K562 (cell line): Measurements from ENCODE around the gene MED14. TPM values are rescaled to one million over a fixed set of nuclear protein-coding genes. Genes with fewer than 3 reads are reported as not detected.
"Not testable (repeated sequence)": the region's sequence is repeated elsewhere in the genome, so short reads cannot be mapped to it uniquely, and the experiment has no call there.

Experiments used
- ATAC-seq: fragments of 200-7000 bp; cut with Tn5 transposase; 3 replicates; pipeline ENCODE4 v1.9.1; 2020; ENCODE audit warnings: moderate library complexity
- BruUV-seq: library from RNA; stranded (reverse); fragments of 400-500 nt; replicated peaks from 2 replicates; lab custom pipeline; 2021; lab: Mats Ljungman, UMichigan
- CTCF ChIA-PET: fragments of 300-600 bp; formaldehyde crosslinking; extraction: SDS; loops from one replicate; lab custom pipeline; 2021; ENCODE audit warnings: low intra/inter-chr PET ratio; lab: Yijun Ruan, JAX
- POLR2A ChIA-PET: fragments of 300-600, 350-650 bp; sonication (Branson Sonifier 250); formaldehyde crosslinking; extraction: SDS; loops from one replicate; lab custom pipeline; 2021; ENCODE audit warnings: antibody characterized with exemption, inconsistent platforms; lab: Yijun Ruan, JAX
- DNase-seq, 4 experiments: peaks; one replicate each; pipeline versions ENCODE4 v3.0.0 to v3.0.0-alpha.2; 2011 to 2018; ENCODE audit warnings: low spot score in 3 of 4, mixed read lengths in 3 of 4; ENCODE audit errors: extremely low read depth in 1 of 4
- FAIRE-seq: peaks from 2 replicates; lab custom pipeline; 2011; peaks lifted over from hg19 to GRCh38; lab: Jason Lieb, UNC
- H2AFZ ChIP-seq: 2 replicates; pipeline ENCODE4 v1.6.0; 2011; ENCODE audit warnings: low read depth, low read length, control low read depth, inconsistent platforms
- H3K27ac ChIP-seq: fragments of 200-600 bp; 3 replicates; pipeline ENCODE4 v1.8.0; 2011; ENCODE audit warnings: low read depth, mild to moderate bottlenecking, control low read depth, inconsistent platforms, low read length, moderate library complexity, mixed read lengths; ENCODE audit errors: extremely low read depth
- H3K27me3 ChIP-seq, 2 experiments: fragments of 300-600 bp in 1 of 2; 2 replicates in 1 of 2; 3 replicates in 1 of 2; pipeline versions ENCODE4 v1.6.0 to v1.8.0; 2011; ENCODE audit warnings: inconsistent platforms in 2 of 2, low read length in 2 of 2, mild to moderate bottlenecking in 1 of 2, mixed read lengths in 1 of 2, moderate library complexity in 1 of 2; ENCODE audit not compliant: control insufficient read depth in 2 of 2, insufficient read depth in 2 of 2
- H3K36me3 ChIP-seq: fragments of 300-600 bp; 3 replicates; pipeline ENCODE4 v1.8.0; 2011; ENCODE audit warnings: mild to moderate bottlenecking, low read length, inconsistent platforms; ENCODE audit not compliant: control insufficient read depth, insufficient read depth
- H3K4me1 ChIP-seq, 2 experiments: fragments of 200-600 bp in 1 of 2; replicated peaks in 1 of 2; 2 replicates in 1 of 2; 3 replicates in 1 of 2; pipeline versions ENCODE4 v1.5.1 to v1.8.0; 2011; ENCODE audit warnings: inconsistent platforms in 2 of 2, low read length in 2 of 2, mild to moderate bottlenecking in 1 of 2, mixed read lengths in 1 of 2, moderate library complexity in 1 of 2; ENCODE audit not compliant: control insufficient read depth in 2 of 2, insufficient read depth in 2 of 2
- H3K4me2 ChIP-seq: 2 replicates; pipeline ENCODE4 v1.6.1; 2011; ENCODE audit warnings: low read length, control low read depth, inconsistent platforms, mixed read lengths; ENCODE audit not compliant: insufficient read depth
- H3K4me3 ChIP-seq: fragments of 200-600 bp; sonication (generic), shearing (Covaris generic); 2 replicates; pipeline ENCODE4 v1.5.1; 2016; ENCODE audit warnings: control low read depth, inconsistent platforms
- H3K79me2 ChIP-seq: fragments of 200-600 bp; 3 replicates; pipeline ENCODE4 v1.8.0; 2011; ENCODE audit warnings: low read length, inconsistent platforms; ENCODE audit not compliant: control insufficient read depth, insufficient read depth
- H3K9ac ChIP-seq, 2 experiments: 2 replicates each; pipeline versions ENCODE4 v1.6.0 to v1.6.1; 2011; ENCODE audit warnings: low read depth in 2 of 2, low read length in 2 of 2, control low read depth in 1 of 2, inconsistent platforms in 1 of 2, mild to moderate bottlenecking in 1 of 2, mixed read lengths in 1 of 2; ENCODE audit not compliant: insufficient read depth in 1 of 2
- H3K9me1 ChIP-seq: one replicate; pipeline ENCODE4 v1.6.0; 2011; ENCODE audit warnings: inconsistent platforms, mild to moderate bottlenecking, low read length, moderate library complexity; ENCODE audit not compliant: control insufficient read depth, insufficient read depth
- H3K9me3 ChIP-seq: replicated peaks from 2 replicates; pipeline ENCODE4 v1.5.1; 2011; ENCODE audit warnings: low read depth, low read length, inconsistent platforms; ENCODE audit not compliant: control insufficient read depth, insufficient read depth
- H4K20me1 ChIP-seq: replicated peaks from 2 replicates; pipeline ENCODE4 v1.6.1; 2011; ENCODE audit warnings: low read length, inconsistent platforms, mixed read lengths; ENCODE audit not compliant: control insufficient read depth, insufficient read depth
- RFX1 ChIP-seq: fragments of 450-650 bp; IDR thresholded peaks from 2 replicates; pipeline ENCODE4 v1.6.1; 2016; ENCODE audit warnings: mild to moderate bottlenecking, moderate library complexity
- ZNF121 ChIP-seq: sonication (generic); formaldehyde crosslinking; conservative IDR thresholded peaks from 2 replicates; pipeline ENCODE4 v1.8.0; 2022; ENCODE audit warnings: missing genetic modification reagents
- ZNF175 ChIP-seq: fragments of 200-800 bp; sonication (Bioruptor generic); IDR thresholded peaks from 2 replicates; pipeline ENCODE4 v1.6.1; 2016; ENCODE audit warnings: low read depth, mild to moderate bottlenecking, missing genetic modification characterization, missing compliant biosample characterization
- WGBS: fragments of 100-300 bp; shearing (Covaris generic); methylation state at CpG from one replicate; pipeline ENCODE4 v1.1.6; 2016; ENCODE audit warnings: low coverage, mixed read lengths; ENCODE audit not compliant: insufficient coverage; ENCODE audit errors: missing lambda C conversion rate; 5-methylcytosine and 5-hydroxymethylcytosine counted together
- in situ Hi-C: fragments of 300-500 bp; cut with MboI; formaldehyde crosslinking; loops from 4 replicates; pipeline ENCODE4 v1.15.0; 2018; ENCODE audit warnings: inconsistent platforms, mixed read lengths
- intact Hi-C: fragments of 100-400 bp; cut with micrococcal nuclease; formaldehyde crosslinking; loops from 2 replicates; pipeline ENCODE4 v1.14.2; 2022
- polyA plus RNA-seq, 8 experiments: library from polyadenylated mRNA; depleted of rRNA in 4 of 8; stranded (reverse) in 5 of 8; unstranded in 3 of 8; fragments of >200 nt; fragmentation: Nextera tagmentation in 2 of 8; fragmentation: Illumina TruSeq in 1 of 8; extraction: Ambion mirVana in 2 of 8; extraction: Trizol in 1 of 8; gene quantifications; 2 replicates each; pipeline versions ENCODE4 v1.2.1 to v1.2.3, GENCODE V29; 2011 to 2014; ENCODE audit warnings: inconsistent platforms in 1 of 8, missing spikeins in 1 of 8
- total RNA-seq, 7 experiments: library from RNA; depleted of rRNA in 6 of 7; stranded (reverse); fragments of >200 nt in 6 of 7; fragmentation: Illumina TruSeq in 2 of 7; extraction: Trizol in 2 of 7; gene quantifications; 2 replicates each; pipeline versions ENCODE4 v1.2.1 to v1.2.3, GENCODE V29; 2011 to 2021; ENCODE audit warnings: low replicate concordance in 1 of 7
- TF ChIP-seq, protein P1 (sequence below): sonication (generic); IDR thresholded peaks from 2 replicates; pipeline ENCODE4 v1.6.1; 2016

The MED14 gene
- total and polyA plus RNA-seq, 9 of the 15 experiments (the other 6 are each of a cell fraction or from before 2014, with no cell fraction given) = 9.2 to 35.3 (median 18.7) TPM

DNA sequence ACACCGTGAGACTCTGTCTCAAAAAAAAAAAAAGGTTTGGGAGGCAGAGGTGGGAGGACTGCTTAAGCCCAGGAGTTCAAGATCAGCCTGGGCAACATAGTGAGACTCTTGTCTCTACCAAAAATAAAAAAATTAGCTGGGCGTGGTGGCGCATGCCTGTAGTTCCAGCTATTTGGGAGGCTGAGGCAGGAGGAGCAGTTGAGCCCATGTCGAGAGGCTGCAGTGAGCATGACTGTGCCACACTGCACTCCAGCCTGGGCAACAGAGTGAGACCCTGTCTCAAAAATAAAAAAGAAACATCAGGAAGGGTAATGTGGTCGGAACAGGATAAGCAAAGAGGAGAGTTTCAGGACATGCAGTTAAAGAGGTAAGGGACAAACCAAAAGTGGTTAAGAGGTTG lies 2.8 kb downstream of the MED14 start:
- H3K27me3 ChIP-seq, intact Hi-C loops, H3K9me1 ChIP-seq, ATAC-seq, H3K4me2 ChIP-seq, H2AFZ ChIP-seq, DNase-seq, in situ Hi-C loops, FAIRE-seq, H3K27ac ChIP-seq, POLR2A ChIA-PET, BruUV-seq, H3K9me3 ChIP-seq, H3K4me3 ChIP-seq, H3K9ac ChIP-seq, CTCF ChIA-PET: not testable (repeated sequence)
- WGBS = 84% methylated on average over 4 of the region's 5 CpGs
- H3K36me3 ChIP-seq = peaks cover 17% of the 10 kb centered on the region; the same call in 1 of the 3 replicates
- TF ChIP-seq ZNF121 (CRISPR knock-in tag) = peak; percentile 75
- H3K79me2 ChIP-seq = peaks cover 69% of the 10 kb centered on the region
- H4K20me1 ChIP-seq = peaks cover 10% of the 10 kb centered on the region
- H3K4me1 ChIP-seq = peaks cover 6 to 11% of the 10 kb centered on the region in 2 experiments; a peak in 4 of 5 replicates

DNA sequence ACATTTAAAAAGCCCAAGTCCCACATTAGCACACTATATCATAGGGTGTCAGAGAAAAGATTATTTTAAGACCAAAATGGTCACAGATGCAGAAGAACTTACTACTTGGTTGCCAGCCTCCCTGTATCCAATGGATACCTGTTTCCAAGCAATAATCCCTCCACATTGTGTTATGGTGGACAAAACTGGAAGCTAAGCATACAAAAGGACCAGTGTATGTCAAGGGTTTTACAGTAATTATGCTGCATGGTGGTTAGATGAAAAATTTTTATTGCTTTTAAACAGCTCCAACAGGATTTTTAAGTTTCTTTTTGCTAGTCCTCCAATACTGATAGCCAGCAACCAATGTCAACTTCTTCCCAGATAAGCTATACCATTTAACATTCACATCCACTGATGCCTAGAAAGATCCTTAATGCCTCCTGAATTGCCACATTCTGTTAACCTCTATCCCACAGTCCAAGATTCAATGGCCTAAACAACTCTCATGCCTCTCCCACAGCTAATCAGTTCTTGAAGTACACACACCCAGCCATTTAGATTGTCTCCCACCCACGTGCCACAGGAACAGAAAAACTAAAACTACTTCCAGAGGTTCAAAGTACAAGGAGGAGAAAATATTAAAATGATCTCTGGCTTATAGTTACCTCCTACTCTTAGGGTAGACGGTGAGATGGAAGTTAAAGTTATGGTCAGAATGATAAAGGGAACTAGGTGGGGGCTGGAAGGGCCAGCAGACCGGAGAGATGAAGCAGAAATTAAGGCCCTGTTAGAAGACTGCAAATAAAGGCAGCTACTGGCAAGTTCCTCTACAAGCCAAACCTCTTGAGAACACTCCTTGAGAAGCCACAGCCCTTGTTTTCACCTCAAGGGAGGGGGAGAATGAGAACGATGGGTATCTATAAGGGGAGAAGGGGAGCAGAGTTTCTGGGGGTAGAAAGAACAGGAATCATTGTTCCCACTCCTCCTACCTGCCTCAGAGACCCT lies 5.5 kb downstream of the MED14 start:
- CTCF ChIA-PET = interaction anchor here (0.7 kb wide), 1 partner anchor 689 kb away, joined by 4 read pairs; no protein-coding TSS in a partner anchor
- H3K27me3 ChIP-seq = no peaks in the 10 kb centered on the region
- ATAC-seq (peak; percentile 35), DNase-seq (peak in 2 of 4 experiments; percentile 8 to 12), FAIRE-seq (no peak)
- peak overlapping the region; percentile 46 for H3K4me2 ChIP-seq
- H3K79me2 ChIP-seq = peaks cover 65% of the 10 kb centered on the region
- no peak overlapping the region for H2AFZ ChIP-seq
- no peak overlapping the region for H3K27ac ChIP-seq
- in situ Hi-C loops (no loop called here), intact Hi-C loops (no loop called here)
- H3K9me1 ChIP-seq = no peaks in the 10 kb centered on the region
- no TSS peak for BruUV-seq
- POLR2A ChIA-PET = interaction anchor here (1.6 kb wide), 1 partner anchor 17 kb away, joined by 5 read pairs; no protein-coding TSS in a partner anchor
- WGBS = 5% methylated on average over 4 of the region's 4 CpGs
- H3K4me3 ChIP-seq = no peak overlapping the region
- H3K9ac ChIP-seq = no peak overlapping the region; a peak in 1 of 4 replicates
- H3K36me3 ChIP-seq = peaks cover 25% of the 10 kb centered on the region; the same call in 1 of the 3 replicates
- TF ChIP-seq, protein P1, sequence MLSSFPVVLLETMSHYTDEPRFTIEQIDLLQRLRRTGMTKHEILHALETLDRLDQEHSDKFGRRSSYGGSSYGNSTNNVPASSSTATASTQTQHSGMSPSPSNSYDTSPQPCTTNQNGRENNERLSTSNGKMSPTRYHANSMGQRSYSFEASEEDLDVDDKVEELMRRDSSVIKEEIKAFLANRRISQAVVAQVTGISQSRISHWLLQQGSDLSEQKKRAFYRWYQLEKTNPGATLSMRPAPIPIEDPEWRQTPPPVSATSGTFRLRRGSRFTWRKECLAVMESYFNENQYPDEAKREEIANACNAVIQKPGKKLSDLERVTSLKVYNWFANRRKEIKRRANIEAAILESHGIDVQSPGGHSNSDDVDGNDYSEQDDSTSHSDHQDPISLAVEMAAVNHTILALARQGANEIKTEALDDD = 0 out of 2 replicates have a peak, but pooled peaks have one; percentile 14
- peak; percentile 19; the same call in 1 of the 2 replicates for TF ChIP-seq RFX1
- no peak for TF ChIP-seq ZNF175 (CRISPR knock-in tag)
- H3K4me1 ChIP-seq = peaks cover 6 to 11% of the 10 kb centered on the region in 2 experiments; a peak in 4 of 5 replicates
- H4K20me1 ChIP-seq = peaks cover 10% of the 10 kb centered on the region
- H3K9me3 ChIP-seq = no peaks in the 10 kb centered on the region
